Omental fat pad (tissue), 4 donors: Measurements from ENCODE around the gene SDK1. TPM values are rescaled to one million over a fixed set of nuclear protein-coding genes. Genes with fewer than 3 reads are reported as not detected.

Experiments
- ATAC-seq: fragments of 150-250 bp; one replicate; pipeline ENCODE4 v1.9.1; 2016; ENCODE audit warnings: mild to moderate bottlenecking, moderate library complexity; ENCODE audit not compliant: low FRiP score
- DNase-seq: peaks from one replicate; pipeline ENCODE4 v3.0.0-alpha.2; 2019; ENCODE audit warnings: low spot score
- total RNA-seq, 4 donors: library from RNA; depleted of rRNA; stranded (reverse); fragments of >200 nt; gene quantifications; one replicate each; pipeline ENCODE4 v1.1.0, GENCODE V29; 2016
- TF ChIP-seq, protein P1 (sequence below), 3 donors: fragments of 450-650 bp; IDR thresholded peaks; one replicate each; pipeline ENCODE4 v1.5.1; 2016 to 2017; ENCODE audit warnings: antibody characterized with exemption in 3 of 3, mild to moderate bottlenecking in 3 of 3, moderate library complexity in 2 of 3

The SDK1 gene
- total RNA-seq, 4 donors from 2014 or later = 2.5 to 14.7 (median 5.4) TPM

DNA sequence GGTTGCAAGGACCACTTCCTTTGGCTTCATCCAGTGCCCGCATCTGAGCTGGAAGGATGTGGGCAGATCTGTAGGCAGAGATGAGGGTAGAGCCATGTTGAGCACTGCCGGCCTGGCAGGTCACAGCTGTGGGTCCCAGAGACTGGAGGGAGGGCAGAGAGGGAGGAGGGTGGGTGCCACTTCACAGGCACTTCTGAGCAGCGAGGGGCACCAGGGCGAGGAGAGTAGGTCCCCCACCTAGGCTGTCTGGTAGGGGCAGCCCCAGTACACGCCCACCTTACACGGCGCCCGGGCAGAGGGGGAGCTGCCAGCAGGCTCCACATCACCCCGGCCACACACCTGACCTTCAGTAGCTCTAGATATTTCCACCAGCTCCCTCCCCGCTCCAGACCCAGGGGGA lies 908.1 kb downstream of the SDK1 start:
- no peak for ATAC-seq
- TF ChIP-seq, protein P1, sequence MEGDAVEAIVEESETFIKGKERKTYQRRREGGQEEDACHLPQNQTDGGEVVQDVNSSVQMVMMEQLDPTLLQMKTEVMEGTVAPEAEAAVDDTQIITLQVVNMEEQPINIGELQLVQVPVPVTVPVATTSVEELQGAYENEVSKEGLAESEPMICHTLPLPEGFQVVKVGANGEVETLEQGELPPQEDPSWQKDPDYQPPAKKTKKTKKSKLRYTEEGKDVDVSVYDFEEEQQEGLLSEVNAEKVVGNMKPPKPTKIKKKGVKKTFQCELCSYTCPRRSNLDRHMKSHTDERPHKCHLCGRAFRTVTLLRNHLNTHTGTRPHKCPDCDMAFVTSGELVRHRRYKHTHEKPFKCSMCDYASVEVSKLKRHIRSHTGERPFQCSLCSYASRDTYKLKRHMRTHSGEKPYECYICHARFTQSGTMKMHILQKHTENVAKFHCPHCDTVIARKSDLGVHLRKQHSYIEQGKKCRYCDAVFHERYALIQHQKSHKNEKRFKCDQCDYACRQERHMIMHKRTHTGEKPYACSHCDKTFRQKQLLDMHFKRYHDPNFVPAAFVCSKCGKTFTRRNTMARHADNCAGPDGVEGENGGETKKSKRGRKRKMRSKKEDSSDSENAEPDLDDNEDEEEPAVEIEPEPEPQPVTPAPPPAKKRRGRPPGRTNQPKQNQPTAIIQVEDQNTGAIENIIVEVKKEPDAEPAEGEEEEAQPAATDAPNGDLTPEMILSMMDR (IDR thresholded peaks at IDR 0.05) = no peak
- no peak for DNase-seq

DNA sequence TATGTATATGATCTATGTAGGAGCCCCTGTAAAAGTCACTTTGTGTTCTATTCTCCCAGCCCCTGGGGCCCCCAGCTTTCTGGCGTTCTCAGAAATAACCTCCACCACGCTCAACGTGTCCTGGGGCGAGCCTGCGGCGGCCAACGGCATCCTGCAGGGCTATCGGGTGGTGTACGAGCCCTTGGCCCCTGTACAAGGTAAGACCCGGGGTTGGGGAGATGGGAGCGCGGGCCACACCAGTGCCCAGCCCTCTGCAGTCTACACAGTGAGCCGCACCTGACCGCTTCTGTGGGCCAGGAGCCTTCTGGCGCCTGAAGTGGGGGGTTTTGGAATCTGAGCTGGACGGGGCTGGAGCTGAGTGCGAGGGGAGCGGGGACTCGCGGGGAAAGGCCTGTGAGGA lies 908.9 kb downstream of the SDK1 start:
- DNase-seq = no peak
- no peak for ATAC-seq

DNA sequence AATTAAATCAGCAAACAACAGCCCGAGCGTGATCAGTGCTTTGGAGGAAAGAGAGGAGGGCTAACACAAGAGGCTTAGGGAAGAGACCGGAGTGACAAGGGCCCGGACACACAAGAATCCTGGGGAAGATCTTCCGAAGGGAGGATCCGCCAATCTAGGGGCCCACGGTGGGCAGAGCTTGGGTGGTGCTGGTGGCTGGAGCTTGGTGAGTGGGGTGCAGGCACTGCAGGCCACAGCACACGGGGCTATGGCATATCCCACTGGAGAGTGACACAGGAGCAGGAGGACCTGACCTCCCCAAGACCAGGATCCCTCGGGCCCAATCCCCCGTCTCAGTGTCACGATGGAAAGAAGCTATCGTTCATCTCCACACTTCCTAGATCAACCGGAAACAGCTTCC lies 909.8 kb downstream of the SDK1 start:
- no peak for DNase-seq
- no peak for ATAC-seq

More for the DNA sequence above, 908.9 kb downstream of the SDK1 start:
- TF ChIP-seq, protein P1 (IDR thresholded peaks at IDR 0.05) = no peak

DNA sequence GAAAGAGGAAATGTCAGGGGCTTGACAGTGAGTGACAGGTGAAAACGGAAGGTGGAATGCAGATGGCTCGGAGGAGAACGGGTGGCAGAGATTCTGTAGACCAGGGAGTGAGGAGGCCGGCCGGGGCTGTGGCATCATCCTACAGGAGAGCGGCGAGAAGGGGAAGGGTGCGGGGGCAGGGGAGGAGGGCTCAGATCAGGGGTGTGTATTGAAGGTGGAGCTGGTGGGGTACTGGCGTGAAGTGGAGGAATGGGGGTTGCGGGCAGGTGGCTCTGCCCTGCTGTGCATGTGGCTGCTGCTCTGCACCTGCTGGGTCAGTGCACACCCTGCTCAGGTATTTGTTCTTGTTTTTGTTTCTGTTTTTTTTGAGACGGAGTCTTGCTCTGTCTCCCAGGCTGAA lies 910.2 kb downstream of the SDK1 start:
- DNase-seq (no peak), ATAC-seq (no peak)
- TF ChIP-seq, protein P1 (IDR thresholded peaks at IDR 0.05) = no peak

More for the DNA sequence above, 909.8 kb downstream of the SDK1 start:
- TF ChIP-seq, protein P1 (IDR thresholded peaks at IDR 0.05) = no peak

DNA sequence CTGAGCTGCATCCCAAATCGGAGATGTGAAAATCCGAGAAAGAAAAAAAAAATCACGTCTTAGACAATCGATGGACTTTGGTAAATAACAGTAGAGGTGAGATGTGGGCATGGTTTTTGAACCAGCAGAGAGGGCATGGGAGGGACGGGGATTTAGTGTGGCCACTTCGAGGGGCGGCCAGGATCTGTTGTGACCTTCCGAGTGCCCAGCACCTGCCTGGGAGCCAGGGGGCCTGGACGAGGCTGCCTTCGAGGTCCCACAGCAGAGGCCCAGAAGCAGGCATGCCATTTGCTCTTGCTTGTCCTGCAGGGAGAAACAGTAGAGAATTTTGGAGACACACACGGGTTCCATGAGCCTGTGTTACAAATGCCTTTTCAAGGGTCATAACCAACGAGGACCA lies 911.3 kb downstream of the SDK1 start:
- ATAC-seq = no peak
- no peak for DNase-seq
- TF ChIP-seq, protein P1 (IDR thresholded peaks at IDR 0.05) = no peak

DNA sequence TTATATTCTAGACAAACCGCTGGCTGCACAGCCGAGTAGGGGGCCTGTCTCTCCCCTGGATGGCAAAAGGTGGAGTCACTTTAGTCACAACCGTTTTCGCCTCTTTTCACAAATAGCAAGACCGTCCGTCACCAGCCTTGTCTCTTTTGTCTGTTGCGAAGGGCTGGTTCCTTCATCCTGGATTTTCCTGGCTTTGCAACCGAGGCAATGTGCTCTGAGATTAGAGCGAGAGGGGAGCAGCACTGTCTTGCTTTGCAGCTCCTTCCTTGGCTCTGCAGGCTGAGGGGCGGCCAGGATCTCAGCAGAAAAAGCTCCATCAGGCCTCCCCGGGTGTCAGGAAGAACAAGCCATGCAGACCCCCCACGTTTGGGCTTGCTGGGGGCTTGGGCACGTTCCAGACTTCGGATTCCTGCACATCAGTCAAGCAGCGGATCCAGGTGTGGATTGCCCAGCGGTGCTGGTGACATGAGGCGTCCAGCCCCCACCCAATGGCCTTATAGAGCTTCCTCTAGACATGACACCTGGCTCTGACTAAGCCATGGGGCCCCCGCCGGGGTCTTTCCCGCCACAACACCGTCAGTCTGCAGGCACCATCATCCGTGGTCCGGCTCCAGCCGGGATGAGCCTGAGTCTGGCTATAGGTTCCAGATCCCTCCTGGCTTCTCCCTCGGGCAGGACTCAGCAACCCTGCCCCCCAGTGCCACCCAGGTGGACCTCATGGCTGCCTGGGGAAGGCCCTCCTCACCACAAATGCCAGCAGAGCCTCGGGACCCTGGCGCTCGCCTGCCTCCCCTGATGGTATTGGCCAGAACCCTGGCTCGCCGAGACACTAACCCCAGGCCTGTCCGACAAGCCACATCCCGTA lies 913.5 kb downstream of the SDK1 start:
- no peak for ATAC-seq
- TF ChIP-seq, protein P1 (IDR thresholded peaks at IDR 0.05) = no peak
- no peak for DNase-seq

DNA sequence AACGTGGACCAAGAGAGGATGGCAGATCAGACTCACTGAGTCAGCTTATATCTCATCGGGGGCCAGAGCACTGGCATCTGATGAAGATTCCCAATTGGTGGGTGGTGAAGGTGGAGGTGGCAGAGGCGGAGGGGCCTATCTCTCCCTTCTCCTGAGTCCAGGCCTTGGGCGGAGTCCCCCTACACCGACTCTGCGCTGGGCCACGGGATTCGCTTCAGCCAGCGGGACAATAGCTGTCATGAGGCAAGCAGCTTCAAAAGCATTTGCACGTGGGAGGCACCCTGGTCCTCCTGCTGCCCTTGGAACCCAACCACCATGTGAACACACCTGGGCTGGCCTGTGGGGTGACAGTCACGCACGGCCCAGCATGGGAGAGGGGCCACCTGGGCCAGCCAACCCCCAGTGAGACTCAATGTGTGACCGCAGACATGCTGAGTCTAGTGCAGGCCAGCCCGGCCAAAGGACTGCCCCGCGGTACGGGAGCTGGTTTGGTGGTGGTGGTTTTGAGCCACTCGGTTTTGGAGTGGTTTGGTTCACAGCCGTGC lies 914.2 kb downstream of the SDK1 start:
- DNase-seq (no peak), ATAC-seq (no peak)
- TF ChIP-seq, protein P1 (IDR thresholded peaks at IDR 0.05) = no peak
